MM.1S (cell line): ENCODE measurements around the gene LRIT2.

Source experiments
- DNase-seq: peaks from one replicate; pipeline ENCODE4 v3.0.0-alpha.2; 2015
- H2AFZ ChIP-seq: fragments of 300-600 bp; sonication (generic); 2 replicates; pipeline ENCODE4 v1.6.0; 2016; ENCODE audit warnings: antibody characterized with exemption, low read length
- H3F3A ChIP-seq: fragments of 300-600 bp; sonication (generic); 2 replicates; pipeline ENCODE4 v1.6.1; 2016; ENCODE audit warnings: mild to moderate bottlenecking, antibody characterized with exemption, low read length, moderate library complexity, mixed read lengths; ENCODE audit not compliant: insufficient read depth
- H3K27ac ChIP-seq: fragments of 300-600 bp; sonication (generic); 2 replicates; pipeline ENCODE4 v1.5.1; 2016; ENCODE audit warnings: mild to moderate bottlenecking, low read length
- H3K27me3 ChIP-seq: fragments of 300-600 bp; sonication (generic); replicated peaks from 2 replicates; pipeline ENCODE4 v1.6.0; 2016; ENCODE audit warnings: low read length; ENCODE audit not compliant: insufficient read depth
- H3K36me3 ChIP-seq: fragments of 300-600 bp; sonication (generic); replicated peaks from 2 replicates; pipeline ENCODE4 v1.6.1; 2016; ENCODE audit warnings: mild to moderate bottlenecking, low read length, mixed read lengths; ENCODE audit not compliant: insufficient read depth
- H3K4me1 ChIP-seq: fragments of 300-600 bp; sonication (generic); 2 replicates; pipeline ENCODE4 v1.6.1; 2016; ENCODE audit warnings: low read length, mixed read lengths
- H3K4me2 ChIP-seq: fragments of 300-600 bp; sonication (generic); 2 replicates; pipeline ENCODE4 v1.6.0; 2016; ENCODE audit warnings: low read depth, low read length
- H3K4me3 ChIP-seq: fragments of 300-600 bp; sonication (generic); 2 replicates; pipeline ENCODE4 v1.5.1; 2016; ENCODE audit warnings: low read length, mixed read lengths
- H3K79me2 ChIP-seq: fragments of 300-600 bp; sonication (generic); 2 replicates; pipeline ENCODE4 v1.6.1; 2016; ENCODE audit warnings: mixed run types, low read length, mixed read lengths
- H3K9ac ChIP-seq: fragments of 300-600 bp; sonication (generic); 2 replicates; pipeline ENCODE4 v1.6.1; 2016; ENCODE audit warnings: low read length, mixed read lengths
- H3K9me2 ChIP-seq: fragments of 300-600 bp; sonication (generic); replicated peaks from 2 replicates; pipeline ENCODE4 v1.6.1; 2016; ENCODE audit warnings: mild to moderate bottlenecking, low read length, mixed read lengths; ENCODE audit not compliant: insufficient read depth
- H3K9me3 ChIP-seq: fragments of 300-600 bp; sonication (generic); replicated peaks from 2 replicates; pipeline ENCODE4 v1.6.1; 2016; ENCODE audit warnings: mild to moderate bottlenecking, low read length, mixed read lengths; ENCODE audit not compliant: insufficient read depth
- H4K20me1 ChIP-seq: fragments of 300-600 bp; sonication (generic); 2 replicates; pipeline ENCODE4 v1.6.1; 2016; ENCODE audit warnings: mild to moderate bottlenecking, low read length, moderate library complexity, mixed read lengths; ENCODE audit not compliant: insufficient read depth
- CTCF ChIP-seq: fragments of 300-600 bp; sonication (generic); IDR thresholded peaks from 2 replicates; pipeline ENCODE4 v1.5.1; 2016; ENCODE audit warnings: antibody characterized with exemption, low read length, mixed read lengths
- EZH2 ChIP-seq: fragments of 300-600 bp; sonication (generic); optimal IDR thresholded peaks from 2 replicates; pipeline ENCODE3; 2017; ENCODE audit warnings: low read depth, mild to moderate bottlenecking, antibody characterized with exemption, low read length, mixed read lengths
- EZH2phosphoT487 ChIP-seq: fragments of 300-600 bp; sonication (generic); IDR thresholded peaks from 2 replicates; pipeline ENCODE4 v1.6.1; 2018; ENCODE audit warnings: antibody characterized with exemption, low read length

LRIT2 gene

GRCh38 chr10:84202349-84202748 is 23.0 kb downstream of the LRIT2 start:
- Histone ChIP-seq H3K4me1 (no peaks in the 10 kb centered on the region), H3K36me3 (no peaks in the 10 kb centered on the region), H3K79me2 (no peaks in the 10 kb centered on the region), H3K4me2 (no peak overlapping the region), H3F3A (no peaks in the 10 kb centered on the region), H3K9me3 (no peaks in the 10 kb centered on the region), H3K9ac (no peak overlapping the region), H3K27ac (no peak overlapping the region), H3K27me3 (no peaks in the 10 kb centered on the region), H3K9me2 (no peaks in the 10 kb centered on the region), H2AFZ (no peak overlapping the region), H4K20me1 (no peaks in the 10 kb centered on the region), H3K4me3 (no peak overlapping the region)
- no peak for DNase-seq
- TF ChIP-seq CTCF (no peak), EZH2 (no peak), EZH2phosphoT487 (no peak)

DNA sequence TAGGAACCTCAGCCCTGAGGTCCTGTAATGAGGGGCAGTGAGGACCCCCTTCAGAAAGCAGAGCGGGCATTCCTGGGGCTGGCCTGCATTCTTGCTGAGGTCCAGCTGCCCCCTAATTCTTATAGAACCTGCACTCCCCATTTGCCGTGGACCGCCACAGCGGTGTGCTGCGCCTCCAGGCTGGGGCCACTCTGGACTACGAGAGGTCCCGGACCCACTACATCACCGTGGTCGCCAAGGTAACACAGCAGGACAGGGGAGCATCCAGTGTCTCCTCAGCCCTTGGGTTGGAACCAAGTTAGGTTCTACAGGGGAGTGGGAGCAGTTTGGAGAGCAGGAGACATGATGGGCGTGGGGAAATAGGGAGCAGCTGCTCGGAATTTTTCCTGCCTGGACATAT is 23.7 kb downstream of the LRIT2 start:
- no peaks in the 10 kb centered on the region for H3K9me3 ChIP-seq
- no peak overlapping the region for H3K4me2 ChIP-seq
- H3K79me2 ChIP-seq = no peaks in the 10 kb centered on the region
- H3K27ac ChIP-seq = no peak overlapping the region
- H3K9ac ChIP-seq = no peak overlapping the region
- no peak overlapping the region for H2AFZ ChIP-seq
- H3K4me3 ChIP-seq = no peak overlapping the region
- H3K9me2 ChIP-seq = no peaks in the 10 kb centered on the region
- H3F3A ChIP-seq = no peaks in the 10 kb centered on the region
- H4K20me1 ChIP-seq = no peaks in the 10 kb centered on the region
- no peaks in the 10 kb centered on the region for H3K4me1 ChIP-seq
- DNase-seq = no peak
- H3K36me3 ChIP-seq = no peaks in the 10 kb centered on the region
- no peak for TF ChIP-seq EZH2phosphoT487
- no peak for TF ChIP-seq EZH2
- no peaks in the 10 kb centered on the region for H3K27me3 ChIP-seq

DNA sequence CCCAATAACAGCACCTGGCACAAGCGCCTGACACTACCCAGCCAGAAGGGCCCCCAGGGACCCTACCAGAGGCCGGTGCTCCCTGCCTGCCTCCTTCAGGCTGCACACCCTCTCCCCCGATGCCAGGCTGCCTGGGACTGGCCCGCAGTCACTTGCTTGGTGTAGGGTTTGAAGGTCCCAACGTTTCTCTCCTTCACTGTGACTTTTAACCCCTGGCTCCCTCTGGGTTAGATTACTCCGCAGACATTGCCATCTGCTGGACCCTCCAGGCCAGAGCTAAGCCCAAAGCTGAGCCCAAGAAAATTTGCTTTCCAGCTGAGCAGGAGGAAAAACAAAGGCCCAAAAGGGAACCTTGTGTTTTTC is 24.1 kb downstream of the LRIT2 start:
- no peak overlapping the region for H3K4me3 ChIP-seq

More for the DNA sequence above, 24.1 kb downstream of the LRIT2 start:
- Histone ChIP-seq H3K4me1 (no peaks in the 10 kb centered on the region), H3K27ac (no peak overlapping the region), H3K9me2 (no peaks in the 10 kb centered on the region), H2AFZ (no peak overlapping the region), H3K79me2 (no peaks in the 10 kb centered on the region), H4K20me1 (no peaks in the 10 kb centered on the region), H3K27me3 (no peaks in the 10 kb centered on the region), H3K9ac (no peak overlapping the region), H3K9me3 (no peaks in the 10 kb centered on the region), H3K4me2 (no peak overlapping the region), H3K36me3 (no peaks in the 10 kb centered on the region), H3F3A (no peaks in the 10 kb centered on the region)
- TF ChIP-seq EZH2 (no peak), EZH2phosphoT487 (no peak), CTCF (no peak)
- DNase-seq = no peak
